ENCODE data around the gene XIAP.
"Not testable (repeated sequence)": the region's sequence is repeated elsewhere in the genome, so short reads cannot be mapped to it uniquely, and the experiment has no call there.

Gene XIAP

DNA sequence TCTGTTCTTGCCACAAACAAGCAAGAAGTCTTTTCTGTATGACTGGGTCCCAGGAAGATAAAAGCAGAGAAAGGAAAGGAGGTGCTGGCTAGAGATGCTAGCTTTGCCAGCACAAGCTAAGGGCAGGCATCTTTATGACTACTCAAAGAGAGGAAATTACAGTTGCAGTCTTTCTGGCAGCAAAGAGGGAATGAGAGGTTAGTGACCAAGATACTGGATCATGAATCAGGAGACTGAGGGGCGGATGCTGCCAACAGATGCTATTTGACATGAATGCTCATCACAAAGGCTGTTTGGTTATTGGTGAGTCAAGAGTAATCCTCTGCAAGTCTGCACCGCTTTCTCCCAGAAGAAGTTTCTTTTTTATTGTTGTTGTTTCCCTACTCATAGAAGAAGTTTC lies 5.5 kb upstream of the XIAP start:
- Mint-ChIP-seq H3K4me1 (peaks cover 9% of the 10 kb centered on the region), H3K27me3 (no peaks in the 10 kb centered on the region), H3K27ac (no peak overlapping the region), H3K4me3 (no peak overlapping the region), H3K9me3 (no peaks in the 10 kb centered on the region)
- DNase-seq (no peak), ATAC-seq (no peak)

DNA sequence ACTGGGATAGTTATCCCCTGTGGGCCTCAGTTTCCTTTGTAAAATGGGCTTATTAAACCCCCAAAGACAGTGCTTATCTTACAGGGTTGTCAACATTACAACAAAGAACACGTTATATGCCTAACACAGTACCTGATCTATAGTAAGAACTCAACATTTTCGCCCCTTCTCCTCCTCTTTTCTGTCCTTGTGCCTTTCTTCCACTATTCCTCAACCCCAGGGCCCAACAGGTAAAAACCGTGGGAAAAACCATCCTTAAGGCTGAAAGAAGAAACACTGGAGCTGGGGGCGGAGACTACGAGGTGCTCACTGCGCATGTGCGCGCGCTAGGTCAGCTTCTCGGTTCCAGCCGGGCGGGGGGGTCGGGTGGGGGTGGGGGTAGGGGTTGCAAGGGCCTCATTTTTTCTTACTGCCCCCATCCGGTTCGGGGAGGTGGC lies 426 bp upstream of the XIAP start:
- Mint-ChIP-seq H3K4me3 (peak overlapping the region; percentile 87 to 95), H3K9me3 (no peaks in the 10 kb centered on the region)
- DNase-seq, result no peak

DNA sequence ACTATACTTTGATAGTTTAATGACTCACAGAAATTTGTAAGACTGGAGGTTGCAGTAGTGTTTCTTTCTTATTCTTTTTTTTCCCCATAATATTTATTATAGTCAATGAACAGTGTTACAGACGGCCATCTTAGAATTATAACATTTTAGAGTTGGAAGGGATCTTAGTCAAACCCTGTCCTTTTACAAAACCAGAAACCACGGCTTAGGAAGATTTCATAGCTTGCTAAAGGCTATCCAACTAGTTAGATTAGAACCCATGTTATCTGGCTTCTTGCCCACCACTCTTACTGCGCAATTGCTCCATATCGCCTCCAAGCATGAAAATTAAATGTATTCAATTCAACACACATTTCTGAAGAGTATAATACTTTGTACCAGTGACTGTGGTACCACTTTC lies 1.1 kb downstream of the XIAP start:
- no peaks in the 10 kb centered on the region for H3K27me3 Mint-ChIP-seq
- H3K4me1 Mint-ChIP-seq, result peaks cover 18% of the 10 kb centered on the region
- no peaks in the 10 kb centered on the region for H3K9me3 Mint-ChIP-seq
- peak overlapping the region; percentile 92 to 97 for H3K27ac Mint-ChIP-seq
- ATAC-seq, result no peak
- peak overlapping the region; percentile 87 to 95 for H3K4me3 Mint-ChIP-seq
- no peak for DNase-seq

More for the DNA sequence above, 426 bp upstream of the XIAP start:
- ATAC-seq, result peak; percentile 27
- no peaks in the 10 kb centered on the region for H3K27me3 Mint-ChIP-seq
- H3K27ac Mint-ChIP-seq, result peak overlapping the region; percentile 90 to 95
- peaks cover 11% of the 10 kb centered on the region for H3K4me1 Mint-ChIP-seq

DNA sequence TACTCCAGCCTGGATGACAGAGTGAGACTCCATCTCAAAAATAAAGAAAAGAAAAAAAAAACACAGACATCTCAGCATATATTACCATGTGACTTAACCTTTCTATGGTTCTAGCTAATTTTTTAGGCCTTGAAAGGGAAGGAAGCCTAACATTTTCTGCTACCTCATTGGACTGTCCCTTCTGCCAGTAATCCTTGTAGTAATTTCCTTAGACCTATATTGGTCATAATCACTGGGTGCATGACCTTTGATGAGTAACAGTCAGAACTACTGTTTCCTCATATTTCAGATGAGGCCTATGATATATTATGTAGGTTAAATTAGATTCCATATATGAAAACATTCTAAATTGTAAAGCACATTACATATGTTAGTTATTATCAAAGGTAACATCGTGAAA lies 9.6 kb downstream of the XIAP start:
- ATAC-seq, result peak; percentile 96
- Mint-ChIP-seq H3K4me3 (peak overlapping the region in 1 of 2 donors; percentile 50), H3K9me3 (no peaks in the 10 kb centered on the region), H3K27ac (peak overlapping the region; percentile 63 to 84), H3K4me1 (peaks cover 19% of the 10 kb centered on the region), H3K27me3 (no peaks in the 10 kb centered on the region)
- no peak for DNase-seq

DNA sequence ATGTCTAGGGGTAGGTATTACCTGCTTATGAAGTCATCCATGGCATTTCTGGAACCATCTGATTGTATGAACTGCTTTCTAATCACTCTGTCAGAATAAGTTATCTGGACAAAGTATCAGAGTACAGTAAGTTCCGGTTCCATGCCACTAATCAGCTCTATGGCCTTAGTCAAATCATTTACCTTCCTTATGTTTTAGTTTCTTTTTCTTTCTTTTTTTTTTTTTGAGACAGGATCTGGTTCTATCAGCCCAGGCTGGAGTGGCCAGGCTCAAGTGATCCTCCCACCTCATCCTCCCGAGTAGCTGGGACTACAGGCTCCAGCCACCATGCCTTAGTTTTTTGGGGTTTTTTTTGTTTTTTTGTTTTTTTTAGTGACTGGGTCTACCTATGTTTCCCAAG lies 11.5 kb downstream of the XIAP start:
- H3K27ac Mint-ChIP-seq, result no peak overlapping the region
- DNase-seq (no peak), ATAC-seq (no peak)

DNA sequence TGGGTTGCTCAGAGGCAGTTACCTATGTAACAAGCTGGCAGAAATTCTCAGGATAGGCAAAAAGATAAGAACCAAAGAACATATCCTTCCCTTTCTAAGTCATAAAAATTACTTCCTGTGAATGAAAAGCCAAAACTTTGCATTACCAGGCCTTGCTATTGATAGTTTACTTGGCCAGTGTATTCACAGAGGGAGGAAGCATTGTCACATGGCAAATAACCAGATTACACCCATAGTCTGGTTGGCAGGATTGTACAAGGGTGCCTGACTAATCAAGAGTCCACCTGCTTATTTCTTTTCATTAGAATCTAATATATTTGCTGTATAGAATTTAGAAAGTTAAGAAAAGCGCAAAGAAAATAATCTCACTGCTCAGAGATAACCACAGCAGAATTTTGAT lies 14.1 kb downstream of the XIAP start:
- ATAC-seq, result no peak

More for the DNA sequence above, 11.5 kb downstream of the XIAP start:
- H3K4me3 Mint-ChIP-seq, result no peak overlapping the region
- no peaks in the 10 kb centered on the region for H3K9me3 Mint-ChIP-seq
- H3K4me1 Mint-ChIP-seq, result peaks cover 12% of the 10 kb centered on the region
- H3K27me3 Mint-ChIP-seq, result no peaks in the 10 kb centered on the region

DNA sequence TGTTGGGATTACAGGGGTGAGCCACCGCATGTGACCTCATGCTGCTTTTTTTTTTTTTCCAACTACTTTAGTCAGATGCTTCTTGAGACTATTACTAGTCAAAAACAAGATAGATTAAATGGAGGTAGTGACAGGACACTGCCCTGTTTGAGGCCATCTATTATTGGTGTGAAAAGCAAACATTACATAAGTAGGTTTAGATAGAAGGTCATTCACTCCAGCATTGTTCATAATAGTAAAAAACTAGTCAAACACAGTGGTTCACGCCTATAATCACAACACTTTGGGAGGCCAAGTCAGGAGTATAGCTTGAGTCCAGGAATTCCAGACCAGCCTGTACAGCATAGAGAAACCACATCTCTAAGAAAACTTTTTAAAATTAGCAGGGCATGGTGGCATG lies 16.3 kb downstream of the XIAP start:
- no peak overlapping the region for H3K4me3 Mint-ChIP-seq
- H3K4me1 Mint-ChIP-seq, result peaks cover 24% of the 10 kb centered on the region
- H3K27ac Mint-ChIP-seq, result no peak overlapping the region
- no peak for ATAC-seq
- no peaks in the 10 kb centered on the region for H3K9me3 Mint-ChIP-seq
- no peak for DNase-seq
- H3K27me3 Mint-ChIP-seq, result no peaks in the 10 kb centered on the region

More for the DNA sequence above, 14.1 kb downstream of the XIAP start:
- H3K9me3 Mint-ChIP-seq, result no peaks in the 10 kb centered on the region
- no peak for DNase-seq
- no peaks in the 10 kb centered on the region for H3K27me3 Mint-ChIP-seq
- no peak overlapping the region for H3K27ac Mint-ChIP-seq
- H3K4me3 Mint-ChIP-seq, result no peak overlapping the region
- peaks cover 22% of the 10 kb centered on the region for H3K4me1 Mint-ChIP-seq

DNA sequence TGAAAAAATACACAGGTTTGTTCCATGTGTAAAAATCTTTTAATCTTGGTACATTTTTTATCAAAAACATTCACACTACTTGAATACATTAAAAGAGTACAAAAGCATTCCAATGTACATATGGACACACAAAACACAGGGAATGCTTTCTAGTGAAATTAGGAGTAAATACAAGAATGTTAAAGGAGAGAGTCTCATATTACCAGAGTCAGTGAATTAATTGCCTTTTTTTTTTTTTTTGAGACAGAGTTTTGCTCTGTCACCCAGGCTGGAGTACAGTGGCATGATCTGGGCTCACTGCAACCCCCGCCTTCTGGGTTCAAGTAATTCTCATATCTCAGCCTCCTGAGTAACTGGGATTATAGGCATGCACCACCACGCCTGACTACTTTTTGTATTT lies 17.0 kb downstream of the XIAP start:
- Mint-ChIP-seq H3K27me3 (no peaks in the 10 kb centered on the region), H3K27ac (no peak overlapping the region), H3K9me3 (no peaks in the 10 kb centered on the region), H3K4me3 (no peak overlapping the region), H3K4me1 (peaks cover 27% of the 10 kb centered on the region)
- no peak for ATAC-seq
- no peak for DNase-seq

DNA sequence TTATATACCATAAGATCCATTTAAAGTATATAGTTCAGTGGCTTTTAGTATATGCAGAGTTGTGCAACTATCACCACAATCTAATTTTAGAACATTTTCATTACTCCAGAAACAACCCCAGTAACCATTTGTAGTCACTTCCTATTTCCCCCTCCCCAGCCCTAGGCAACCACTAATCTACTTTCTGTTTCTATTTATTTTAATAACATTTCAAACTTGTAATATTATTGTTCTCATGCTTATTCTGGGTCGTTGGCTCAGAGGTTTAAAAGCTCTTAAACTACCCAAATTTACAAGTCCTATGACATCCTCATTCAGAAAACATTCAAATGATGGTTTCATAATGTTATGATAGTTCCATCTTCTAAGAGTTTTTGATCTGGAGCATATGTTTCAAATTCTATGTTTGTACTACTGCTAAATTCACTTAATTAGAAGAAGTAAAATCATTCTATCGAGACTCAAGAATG lies 18.4 kb downstream of the XIAP start:
- H3K27me3 Mint-ChIP-seq, result no peaks in the 10 kb centered on the region
- no peaks in the 10 kb centered on the region for H3K9me3 Mint-ChIP-seq
- no peak for DNase-seq
- ATAC-seq, result peak; percentile 82
- peaks cover 27% of the 10 kb centered on the region for H3K4me1 Mint-ChIP-seq
- H3K4me3 Mint-ChIP-seq, result peak overlapping the region; percentile 39 to 55
- peak overlapping the region in 1 of 2 donors; percentile 7 for H3K27ac Mint-ChIP-seq

DNA sequence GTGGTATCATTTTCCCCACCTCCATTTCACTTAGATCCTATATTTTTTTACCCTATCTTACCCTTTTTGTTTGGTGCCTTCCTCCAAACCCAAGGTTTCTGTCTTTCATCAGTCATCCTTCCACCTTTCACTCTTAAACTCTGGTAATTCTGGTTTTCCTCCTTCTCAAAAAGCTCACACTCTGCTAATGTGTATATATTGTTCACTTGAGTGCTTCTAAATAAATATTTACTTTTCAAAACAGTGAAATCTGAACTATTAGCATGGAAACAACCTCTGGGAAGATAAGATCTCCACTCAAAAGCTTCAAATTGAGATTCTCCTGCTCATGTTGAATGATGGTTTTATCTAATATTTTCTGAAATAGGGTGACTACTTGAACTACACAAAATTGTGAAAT lies 21.5 kb downstream of the XIAP start:
- H3K27ac Mint-ChIP-seq, result no peak overlapping the region
- DNase-seq (no peak), ATAC-seq (no peak)
- H3K4me3 Mint-ChIP-seq, result no peak overlapping the region
- no peaks in the 10 kb centered on the region for H3K27me3 Mint-ChIP-seq
- H3K4me1 Mint-ChIP-seq, result peaks cover 27% of the 10 kb centered on the region
- H3K9me3 Mint-ChIP-seq, result no peaks in the 10 kb centered on the region

DNA sequence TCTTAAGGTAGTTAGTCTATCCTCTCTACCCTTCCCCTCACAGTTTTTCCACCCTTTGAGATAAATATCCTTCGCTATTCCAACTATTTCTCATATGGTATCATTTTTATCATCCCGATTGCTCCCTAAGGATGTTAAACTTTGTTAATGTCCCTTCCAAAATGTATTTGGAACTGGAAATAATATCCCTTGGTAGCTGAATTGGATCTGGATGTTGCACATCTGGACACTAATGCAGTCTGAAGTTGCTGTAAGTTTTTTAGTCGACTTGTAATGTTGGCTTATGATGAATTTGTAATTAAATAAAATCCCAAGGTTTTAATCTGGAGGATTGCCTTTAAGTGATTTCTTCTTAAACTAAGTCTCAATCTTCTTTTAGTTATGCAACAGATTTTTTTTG lies 22.5 kb downstream of the XIAP start:
- no peak for DNase-seq
- no peaks in the 10 kb centered on the region for H3K9me3 Mint-ChIP-seq
- no peak for ATAC-seq
- H3K4me3 Mint-ChIP-seq, result no peak overlapping the region
- no peak overlapping the region for H3K27ac Mint-ChIP-seq
- no peaks in the 10 kb centered on the region for H3K27me3 Mint-ChIP-seq
- H3K4me1 Mint-ChIP-seq, result peaks cover 20% of the 10 kb centered on the region

DNA sequence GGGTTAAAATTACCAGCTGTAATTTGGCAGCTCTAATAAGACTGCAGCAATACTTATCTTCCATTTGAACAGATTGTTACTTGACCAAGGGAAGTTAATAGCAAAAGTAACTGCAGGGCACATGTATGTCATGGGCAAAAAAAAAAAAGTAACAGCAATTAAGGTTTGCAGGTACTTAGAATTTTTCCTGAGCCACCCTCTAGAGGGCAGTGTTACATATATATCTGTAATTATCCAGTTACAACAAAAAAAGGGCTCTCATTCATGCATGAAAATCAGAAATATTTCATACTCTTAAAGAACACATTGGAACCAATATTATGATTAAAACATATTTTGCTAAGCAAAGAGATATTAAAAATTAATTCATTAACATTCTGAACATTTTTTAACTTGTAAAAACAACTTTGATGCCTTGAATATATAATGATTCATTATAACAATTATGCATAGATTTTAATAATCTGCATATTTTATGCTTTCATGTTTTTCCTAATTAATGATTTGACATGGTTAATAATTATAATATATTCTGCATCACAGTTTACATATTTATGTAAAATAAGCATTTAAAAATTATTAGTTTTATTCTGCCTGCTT lies 25.1 kb downstream of the XIAP start:
- Mint-ChIP-seq H3K4me3 (no peak overlapping the region), H3K9me3 (no peaks in the 10 kb centered on the region), H3K27ac (no peak overlapping the region), H3K27me3 (no peaks in the 10 kb centered on the region), H3K4me1 (peaks cover 11% of the 10 kb centered on the region)
- ATAC-seq (no peak), DNase-seq (no peak)

DNA sequence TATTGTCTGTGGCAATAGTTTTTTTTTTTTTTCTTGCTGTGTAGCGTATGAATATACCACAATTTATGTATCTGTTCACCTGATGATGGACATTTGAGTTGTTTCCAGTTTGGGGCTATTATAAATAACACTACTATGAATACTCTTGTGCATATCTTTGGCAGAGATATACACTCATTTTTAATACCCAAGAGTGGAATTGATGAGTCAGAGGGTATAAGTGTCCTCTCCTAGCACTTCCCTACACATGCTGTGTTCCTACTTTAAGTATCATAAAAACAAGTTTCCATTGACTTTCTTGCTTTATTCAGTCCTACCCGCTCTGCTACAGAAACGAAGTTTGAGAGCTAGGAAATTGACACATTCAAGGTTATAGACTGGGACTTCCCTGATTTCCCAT lies 39.8 kb downstream of the XIAP start:
- Mint-ChIP-seq H3K9me3 (no peaks in the 10 kb centered on the region), H3K27ac (no peak overlapping the region)

DNA sequence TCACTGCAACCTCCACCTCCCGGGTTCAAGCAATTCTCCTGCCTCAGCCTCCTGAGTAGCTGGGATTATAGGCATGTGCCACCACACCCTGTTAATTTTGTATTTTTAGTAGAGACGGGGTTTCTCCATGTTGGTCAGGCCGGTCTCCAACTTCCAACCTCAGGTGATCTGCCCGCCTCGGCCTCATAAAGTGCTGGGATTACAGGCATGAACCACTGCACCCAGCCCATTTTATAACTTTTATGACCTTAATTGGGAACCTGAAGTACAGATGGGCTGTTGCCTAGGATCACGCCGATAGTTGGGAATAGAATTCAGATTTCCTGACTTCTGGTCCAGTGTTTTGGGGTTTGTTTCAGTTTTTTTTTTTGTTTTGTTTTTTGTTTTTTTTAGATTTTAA lies 43.4 kb downstream of the XIAP start:
- not testable (repeated sequence) for DNase-seq, H3K27ac Mint-ChIP-seq, H3K27me3 Mint-ChIP-seq, H3K4me3 Mint-ChIP-seq, H3K9me3 Mint-ChIP-seq, ATAC-seq, H3K4me1 Mint-ChIP-seq

More for the DNA sequence above, 39.8 kb downstream of the XIAP start:
- no peak for ATAC-seq
- Mint-ChIP-seq H3K4me3 (no peak overlapping the region), H3K4me1 (no peaks in the 10 kb centered on the region), H3K27me3 (no peaks in the 10 kb centered on the region)
- DNase-seq, result no peak

DNA sequence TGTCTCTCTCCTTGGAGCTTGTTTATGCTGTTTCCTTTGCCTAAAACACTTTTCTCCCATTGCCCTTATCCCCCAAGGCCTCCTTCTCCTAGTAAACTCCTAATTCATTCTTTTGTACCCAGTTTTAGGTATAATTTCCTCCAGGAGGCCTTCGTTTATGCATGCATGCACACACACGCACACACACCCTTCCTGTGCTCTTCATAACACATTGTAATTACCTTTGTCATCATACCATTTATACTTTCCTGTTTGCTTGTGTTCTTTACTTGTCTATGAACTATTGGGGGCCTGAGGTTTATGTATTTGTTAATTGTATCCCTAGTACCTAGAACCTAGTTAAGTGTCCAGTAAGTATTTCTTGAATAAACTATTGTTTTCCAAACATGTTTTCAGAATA lies 45.5 kb downstream of the XIAP start:
- H3K4me3 Mint-ChIP-seq, result no peak overlapping the region
- DNase-seq (no peak), ATAC-seq (no peak)
- no peaks in the 10 kb centered on the region for H3K9me3 Mint-ChIP-seq
- H3K27me3 Mint-ChIP-seq, result no peaks in the 10 kb centered on the region
- H3K4me1 Mint-ChIP-seq, result peaks cover 9% of the 10 kb centered on the region
- no peak overlapping the region for H3K27ac Mint-ChIP-seq

DNA sequence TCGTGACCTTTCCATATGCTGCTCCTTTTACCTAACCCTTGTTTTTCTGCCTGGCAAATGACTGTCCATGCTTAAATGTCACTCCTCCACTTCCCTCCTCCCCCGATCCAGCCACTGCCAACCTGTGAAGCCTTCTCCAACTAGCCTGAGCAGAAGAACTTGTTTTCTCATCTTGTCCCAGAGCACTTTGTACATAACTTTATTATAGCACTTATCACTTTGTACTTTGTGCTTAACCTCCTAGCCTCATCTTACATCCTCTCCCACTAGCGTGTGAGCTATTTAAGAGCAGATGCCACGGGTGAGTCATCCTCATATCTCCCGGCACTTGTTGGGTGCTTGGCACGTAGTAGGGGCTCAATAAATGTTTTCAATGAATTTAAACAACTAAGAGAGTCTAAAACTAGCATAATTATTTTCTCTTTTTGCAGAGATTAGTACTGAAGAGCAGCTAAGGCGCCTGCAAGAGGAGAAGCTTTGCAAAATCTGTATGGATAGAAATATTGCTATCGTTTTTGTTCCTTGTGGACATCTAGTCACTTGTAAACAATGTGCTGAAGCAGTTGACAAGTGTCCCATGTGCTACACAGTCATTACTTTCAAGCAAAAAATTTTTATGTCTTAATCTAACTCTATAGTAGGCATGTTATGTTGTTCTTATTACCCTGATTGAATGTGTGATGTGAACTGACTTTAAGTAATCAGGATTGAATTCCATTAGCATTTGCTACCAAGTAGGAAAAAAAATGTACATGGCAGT lies 46.9 kb downstream of the XIAP start:
- Mint-ChIP-seq H3K4me1 (peaks cover 9% of the 10 kb centered on the region), H3K27ac (peak overlapping the region; percentile 10 to 28), H3K9me3 (no peaks in the 10 kb centered on the region), H3K27me3 (no peaks in the 10 kb centered on the region), H3K4me3 (no peak overlapping the region)
- DNase-seq, result no peak
- no peak for ATAC-seq
